Endothelial cell of hepatic sinusoid (primary cell): Measurements from ENCODE around the gene FRMPD4.

Experiments used
- in situ Hi-C: cut with HindIII; loops from 2 replicates; pipeline ENCODE4 v1.10.0; 2017; ENCODE audit warnings: low sequenced_read_pairs

FRMPD4 gene

GRCh38 chrX:12210196-12210815 lies 72.0 kb downstream of the FRMPD4 start:
- in situ Hi-C loops = no loop called here

GRCh38 chrX:12210971-12211370 lies 72.7 kb downstream of the FRMPD4 start:
- in situ Hi-C loops = no loop called here

DNA sequence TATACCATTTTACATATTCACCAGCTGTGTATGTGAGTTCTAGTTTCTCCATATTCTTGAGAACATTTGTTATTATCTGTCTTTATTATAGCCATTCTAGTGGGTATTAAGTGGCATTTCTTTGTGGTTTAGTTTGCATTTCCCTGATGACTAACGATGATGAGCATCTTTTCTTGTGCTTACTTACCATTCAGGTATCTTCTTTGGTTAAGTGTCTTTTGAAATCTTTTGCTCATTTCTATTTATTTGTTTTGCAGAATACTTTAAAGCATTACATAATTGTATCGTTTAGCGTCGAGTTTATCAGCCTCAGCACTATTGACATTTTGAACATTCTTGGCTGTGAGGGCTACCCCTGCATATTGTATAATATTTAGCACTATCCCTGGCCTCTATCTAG lies 85.4 kb downstream of the FRMPD4 start:
- in situ Hi-C loops = no loop called here

DNA sequence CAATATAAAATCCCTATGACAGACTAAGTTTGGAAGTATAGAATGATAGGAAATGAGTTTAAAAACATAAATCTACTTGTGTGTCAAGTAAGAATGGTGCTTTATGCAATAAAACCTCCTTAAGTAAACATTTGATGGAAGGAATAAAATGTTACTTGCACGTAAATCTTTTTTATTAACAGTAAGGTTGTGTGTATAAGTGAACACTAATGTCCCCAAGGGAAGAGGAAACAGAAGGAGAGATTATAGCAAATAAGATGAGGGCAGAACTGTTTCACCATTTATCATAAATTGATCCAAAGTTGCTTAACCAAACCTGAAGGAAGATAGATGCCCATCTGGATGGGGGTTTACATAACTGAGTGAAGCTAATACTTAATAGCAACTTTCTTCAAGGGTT lies 86.8 kb downstream of the FRMPD4 start:
- in situ Hi-C loops = no loop called here

- in situ Hi-C loops = no loop called here
Observed at GRCh38 chrX:12227412-12228041, 89.3 kb downstream of the FRMPD4 start.

- in situ Hi-C loops = no loop called here
Observed at GRCh38 chrX:12228862-12229261, 90.6 kb downstream of the FRMPD4 start.

- in situ Hi-C loops = loop anchor here (10.0 kb wide), 1 partner anchor 55 kb away; no protein-coding TSS in a partner anchor
Observed at GRCh38 chrX:12229986-12230385, 91.7 kb downstream of the FRMPD4 start.

GRCh38 chrX:12234534-12235329 lies 96.5 kb downstream of the FRMPD4 start:
- in situ Hi-C loops = loop anchor here (10.0 kb wide), 1 partner anchor 60 kb away; no protein-coding TSS in a partner anchor

DNA sequence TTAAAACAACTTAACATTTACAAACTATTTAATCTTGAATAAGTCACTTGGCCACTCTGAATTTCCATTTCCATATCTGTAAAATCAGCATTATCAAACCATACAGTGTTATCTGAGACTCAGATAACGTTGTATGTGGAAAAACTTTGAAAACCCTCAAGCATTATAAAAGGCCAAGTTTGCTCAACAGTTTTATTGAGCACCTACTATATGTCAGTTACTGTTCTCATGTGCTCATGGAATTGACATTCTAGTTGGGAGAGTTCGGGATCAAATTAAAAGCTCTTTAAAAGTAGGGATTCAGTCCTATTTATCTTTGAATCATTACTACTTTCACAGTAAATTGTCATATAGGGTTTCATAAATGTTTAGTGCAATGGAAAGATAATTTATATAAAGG lies 97.9 kb downstream of the FRMPD4 start:
- in situ Hi-C loops = loop anchor here (10.0 kb wide), 1 partner anchor 61 kb away; no protein-coding TSS in a partner anchor

DNA sequence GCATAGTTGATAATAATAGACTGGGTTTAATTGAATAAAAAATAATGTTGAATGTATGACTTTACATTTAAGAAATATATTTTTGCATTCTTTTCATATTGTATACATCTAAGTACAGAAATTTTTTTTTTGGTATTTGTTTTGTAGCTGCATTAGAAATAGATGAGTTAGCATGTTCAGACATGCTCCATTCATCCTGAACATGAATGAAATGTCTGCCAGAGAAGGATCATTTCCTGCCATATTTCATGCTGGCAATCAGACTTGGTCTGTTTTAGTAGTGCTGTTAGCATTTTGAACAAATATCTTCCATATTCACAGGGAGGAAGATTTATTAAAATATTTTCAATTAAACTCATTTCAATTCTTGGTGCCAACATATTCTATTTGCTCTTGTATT lies 98.9 kb downstream of the FRMPD4 start:
- in situ Hi-C loops = loop anchor here (10.0 kb wide), 1 partner anchor 62 kb away; no protein-coding TSS in a partner anchor

DNA sequence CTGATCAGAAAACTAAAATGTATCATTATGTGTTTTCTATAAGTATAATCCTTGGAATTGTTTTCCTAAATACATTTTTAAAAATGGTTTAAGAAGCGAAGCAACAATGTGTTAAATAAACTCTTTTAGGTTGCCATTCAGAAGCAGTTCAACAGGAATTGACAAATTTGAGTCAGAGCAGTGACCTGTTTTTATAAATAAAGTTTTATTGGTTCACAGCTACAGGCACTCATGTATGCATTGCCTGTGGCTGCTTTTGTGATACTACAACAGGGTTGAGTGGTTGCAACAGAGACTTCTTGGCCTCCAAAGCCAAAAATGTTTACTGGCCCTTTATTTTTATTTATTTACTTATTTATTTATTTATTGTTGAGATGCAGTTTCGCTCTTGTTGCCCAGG lies 99.5 kb downstream of the FRMPD4 start:
- in situ Hi-C loops = loop anchor here (10.0 kb wide), 1 partner anchor 63 kb away; no protein-coding TSS in a partner anchor

DNA sequence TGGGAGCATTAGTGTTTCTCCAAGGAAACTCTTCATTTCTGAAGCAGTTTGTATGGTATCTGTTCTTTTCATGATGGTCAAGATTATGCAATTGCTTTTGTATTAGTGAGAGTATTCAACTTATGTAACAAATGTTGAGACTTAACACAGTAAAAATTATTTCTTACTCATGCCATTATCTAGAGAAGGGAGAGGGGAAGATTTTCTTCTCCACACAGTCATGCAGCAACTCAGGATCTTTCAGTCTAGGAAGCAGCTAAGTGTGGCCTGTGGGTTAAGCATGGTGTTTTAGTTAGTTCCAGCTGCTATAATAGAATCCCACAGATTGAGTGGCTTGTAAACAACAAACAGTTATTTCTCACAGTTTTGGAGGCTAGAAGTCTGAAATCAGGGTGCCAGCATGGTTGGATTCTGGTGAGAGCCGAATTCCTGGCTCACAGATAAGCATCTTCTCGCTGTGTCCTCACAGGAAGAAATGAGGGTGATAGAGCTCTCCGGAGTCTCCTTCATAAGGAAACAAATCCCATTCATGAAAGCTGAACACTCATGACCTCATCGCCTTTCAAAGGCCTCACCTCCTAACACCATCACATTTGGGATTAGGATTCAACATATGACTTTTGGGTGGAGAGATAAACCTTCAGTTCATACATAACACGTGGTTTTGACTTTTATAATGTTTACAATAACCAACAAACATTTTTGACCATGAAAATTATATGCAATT lies 101.2 kb downstream of the FRMPD4 start:
- in situ Hi-C loops = loop anchor here (10.0 kb wide), 1 partner anchor 65 kb away; no protein-coding TSS in a partner anchor

DNA sequence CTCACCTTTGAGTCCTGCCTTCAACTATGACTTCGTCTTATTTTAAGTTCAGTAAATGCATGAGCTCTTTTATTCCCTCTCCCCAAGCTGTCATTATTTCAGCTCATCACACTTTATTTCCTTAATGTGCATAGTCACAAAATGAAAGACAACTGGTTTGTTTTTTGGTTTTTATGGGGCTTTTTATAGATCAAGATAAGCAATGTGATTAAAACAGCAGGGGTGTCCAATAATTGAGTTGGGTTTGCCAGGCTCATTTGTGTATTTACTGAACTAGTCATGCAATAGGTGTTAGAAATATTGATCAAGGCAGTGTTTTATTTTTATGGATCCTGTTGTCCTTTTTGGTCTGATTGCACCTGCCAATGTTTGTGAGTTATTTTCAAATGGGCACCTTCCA lies 102.2 kb downstream of the FRMPD4 start:
- in situ Hi-C loops = no loop called here

DNA sequence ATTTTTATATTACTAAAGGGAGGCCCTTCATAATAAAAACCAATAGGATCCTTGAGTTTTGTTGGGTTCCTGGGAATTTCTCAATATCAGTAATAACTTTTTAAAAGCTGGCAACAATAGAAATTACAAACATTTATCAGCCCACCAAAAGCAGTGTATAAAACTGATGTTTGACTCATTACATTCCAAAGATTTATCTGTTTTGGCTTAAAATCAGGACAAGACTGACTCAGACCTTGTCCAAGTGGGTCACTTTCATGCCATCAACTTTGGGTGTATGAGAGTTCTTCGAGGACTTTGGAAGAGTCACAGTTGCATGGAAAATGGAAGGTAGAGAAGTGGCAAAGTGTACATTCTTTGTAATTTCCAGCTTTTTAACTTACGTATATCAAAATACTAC lies 102.8 kb downstream of the FRMPD4 start:
- in situ Hi-C loops = no loop called here

DNA sequence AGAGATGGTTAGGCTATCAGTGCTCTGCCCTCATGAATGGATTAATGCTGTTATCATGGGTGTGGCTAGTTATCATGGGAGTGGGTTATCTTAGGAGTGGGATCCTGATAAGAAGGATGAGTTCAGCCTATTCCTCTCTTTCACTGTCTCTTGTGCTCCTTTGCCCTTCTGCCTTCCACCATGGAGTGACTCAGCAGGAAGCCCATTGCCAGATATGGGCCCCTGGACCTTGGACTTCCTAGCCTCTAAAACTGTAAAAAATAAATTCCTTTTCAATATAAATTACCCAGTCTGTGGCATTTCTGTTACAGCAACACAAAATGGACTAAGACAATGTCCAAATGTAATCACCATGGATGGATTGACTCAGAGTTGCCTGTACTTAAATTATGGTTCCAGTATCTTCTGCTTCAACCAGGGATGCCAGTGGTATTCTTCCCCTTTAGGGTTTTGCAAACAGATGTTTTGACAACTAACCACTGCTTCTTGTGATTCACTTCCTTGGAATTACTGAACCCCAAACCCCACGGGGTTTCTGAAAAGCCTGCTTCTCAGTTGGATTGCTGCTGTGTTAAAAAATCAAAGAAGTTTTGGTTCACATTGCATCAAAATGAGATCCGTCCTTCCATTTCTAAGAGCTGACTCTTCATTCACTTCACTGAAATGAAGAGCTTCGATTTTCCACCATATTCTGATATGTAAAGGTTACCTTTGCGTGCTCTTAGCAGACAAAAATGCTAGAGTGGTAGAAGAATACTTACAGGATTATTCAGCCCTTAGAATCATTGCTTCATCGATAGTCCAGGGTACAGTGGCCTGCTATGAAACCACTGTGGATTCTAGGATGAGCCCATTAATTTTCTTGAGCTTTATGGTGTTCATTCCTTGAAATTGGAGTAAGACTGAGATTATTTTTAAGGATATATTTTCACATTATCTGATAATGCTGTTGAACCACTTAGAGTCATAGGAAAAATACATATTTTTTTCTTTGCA lies 107.7 kb downstream of the FRMPD4 start:
- in situ Hi-C loops = no loop called here

DNA sequence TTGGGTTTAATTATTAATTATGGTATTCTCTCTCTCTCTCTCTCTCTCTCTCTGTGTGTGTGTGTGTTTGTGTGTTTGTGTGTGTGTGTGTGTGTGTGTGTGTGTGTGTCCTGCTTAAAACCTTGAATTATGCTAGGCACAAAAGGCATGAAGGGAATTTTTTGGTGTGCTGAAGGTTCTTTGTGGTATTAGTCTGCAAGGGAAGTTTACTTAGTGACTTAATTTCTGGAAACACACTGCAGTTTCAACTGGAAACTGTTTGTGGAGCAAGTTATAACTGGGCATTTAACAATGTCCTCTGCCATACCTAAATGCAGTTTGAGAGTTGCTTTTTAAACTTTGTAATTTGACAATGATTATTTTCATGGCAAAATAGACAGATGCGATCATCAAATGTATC lies 111.7 kb downstream of the FRMPD4 start:
- in situ Hi-C loops = no loop called here

DNA sequence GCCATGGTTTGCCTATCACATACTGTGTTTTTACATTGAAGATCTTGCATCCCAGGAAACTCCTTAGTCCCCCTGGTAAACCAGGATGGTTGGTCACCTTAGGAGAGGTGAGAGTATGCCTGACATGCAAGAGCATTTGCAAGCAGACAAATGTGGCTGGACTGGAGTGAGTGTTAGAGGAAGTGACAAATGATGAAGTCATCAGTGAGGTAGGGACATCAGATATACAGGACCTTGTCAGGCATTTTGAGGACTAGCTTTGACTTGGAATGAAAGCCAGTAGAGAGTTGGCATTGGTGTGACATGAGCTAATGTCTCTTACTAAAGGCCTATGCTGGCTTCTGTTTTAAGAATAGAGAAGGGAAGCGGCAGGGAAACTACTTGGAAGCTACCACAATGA lies 124.9 kb downstream of the FRMPD4 start:
- in situ Hi-C loops = no loop called here

GRCh38 chrX:12269484-12269883 lies 131.2 kb downstream of the FRMPD4 start:
- in situ Hi-C loops = no loop called here

- in situ Hi-C loops = no loop called here
Observed at GRCh38 chrX:12278151-12278550, 139.9 kb downstream of the FRMPD4 start.

- in situ Hi-C loops = no loop called here
Observed at GRCh38 chrX:12282991-12283390, 144.7 kb downstream of the FRMPD4 start.
